ENCODE measurements around the gene PCCA.
"Not testable (repeated sequence)": the region's sequence is repeated elsewhere in the genome, so short reads cannot be mapped to it uniquely, and the experiment has no call there.

Gene PCCA

DNA sequence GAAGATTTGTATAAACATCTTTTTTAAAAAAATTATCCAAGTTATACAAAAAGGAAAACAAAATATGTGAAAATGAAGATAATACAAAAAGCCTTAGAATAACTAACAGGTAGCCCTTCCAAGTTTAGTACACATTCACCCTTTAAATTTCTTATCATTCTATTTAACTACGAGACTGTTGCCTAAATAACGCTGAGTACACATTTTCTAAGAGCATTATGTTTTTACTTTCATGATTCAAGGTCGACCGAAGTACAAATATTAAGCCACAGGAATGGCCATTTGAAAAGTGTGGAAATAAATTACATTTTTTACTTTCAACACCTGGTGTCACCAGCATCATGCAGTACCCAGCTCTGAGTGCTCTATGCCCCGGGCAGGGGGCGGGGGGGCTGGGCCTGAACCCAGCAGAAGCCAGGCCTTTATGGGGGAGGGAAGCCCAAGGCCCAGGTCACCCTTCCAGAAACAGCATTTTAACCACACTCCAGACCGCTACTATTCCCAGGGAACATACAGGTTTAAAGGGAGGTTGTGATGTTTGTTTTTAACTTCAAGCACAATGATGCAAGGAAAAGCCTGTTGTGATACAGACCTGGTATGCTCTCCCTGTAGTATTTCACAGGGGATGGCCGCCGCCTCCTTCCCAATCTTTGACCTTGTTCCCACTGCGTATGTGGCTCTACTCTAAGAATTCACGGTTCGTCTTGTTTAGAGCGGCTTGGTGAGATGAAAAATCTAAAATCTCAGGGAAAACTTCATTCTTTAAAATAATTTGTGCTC, 475.7 kb downstream of the PCCA start:
- no peak for DNase-seq
- H3K27ac ChIP-seq = no peak overlapping the region

DNA sequence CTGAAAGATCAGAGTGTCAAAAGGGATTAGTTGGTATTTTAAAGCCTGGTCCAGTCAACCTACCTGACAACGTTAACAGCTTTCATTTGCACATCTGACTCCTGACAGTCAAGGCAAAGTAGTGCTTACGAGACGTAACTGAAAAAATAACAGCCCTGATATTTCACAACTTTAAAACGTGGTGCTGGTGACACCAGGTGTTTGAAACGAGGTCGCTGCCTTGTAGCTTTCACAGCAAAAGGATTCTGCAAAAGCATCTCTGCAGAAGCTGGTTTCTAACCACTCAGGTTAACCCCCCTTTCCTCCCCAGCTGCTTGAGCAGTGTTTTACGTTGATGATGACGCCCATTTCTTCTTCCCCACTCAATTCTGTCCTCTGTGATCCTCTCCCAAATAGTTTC, 476.4 kb downstream of the PCCA start:
- no peak for DNase-seq
- H3K36me3 ChIP-seq = no peaks in the 10 kb centered on the region
- TF ChIP-seq, protein P1, sequence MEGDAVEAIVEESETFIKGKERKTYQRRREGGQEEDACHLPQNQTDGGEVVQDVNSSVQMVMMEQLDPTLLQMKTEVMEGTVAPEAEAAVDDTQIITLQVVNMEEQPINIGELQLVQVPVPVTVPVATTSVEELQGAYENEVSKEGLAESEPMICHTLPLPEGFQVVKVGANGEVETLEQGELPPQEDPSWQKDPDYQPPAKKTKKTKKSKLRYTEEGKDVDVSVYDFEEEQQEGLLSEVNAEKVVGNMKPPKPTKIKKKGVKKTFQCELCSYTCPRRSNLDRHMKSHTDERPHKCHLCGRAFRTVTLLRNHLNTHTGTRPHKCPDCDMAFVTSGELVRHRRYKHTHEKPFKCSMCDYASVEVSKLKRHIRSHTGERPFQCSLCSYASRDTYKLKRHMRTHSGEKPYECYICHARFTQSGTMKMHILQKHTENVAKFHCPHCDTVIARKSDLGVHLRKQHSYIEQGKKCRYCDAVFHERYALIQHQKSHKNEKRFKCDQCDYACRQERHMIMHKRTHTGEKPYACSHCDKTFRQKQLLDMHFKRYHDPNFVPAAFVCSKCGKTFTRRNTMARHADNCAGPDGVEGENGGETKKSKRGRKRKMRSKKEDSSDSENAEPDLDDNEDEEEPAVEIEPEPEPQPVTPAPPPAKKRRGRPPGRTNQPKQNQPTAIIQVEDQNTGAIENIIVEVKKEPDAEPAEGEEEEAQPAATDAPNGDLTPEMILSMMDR (IDR thresholded peaks at IDR 0.05; ENCODE audit: low read depth, low read length) = no peak
- no peaks in the 10 kb centered on the region for H3K27me3 ChIP-seq (ENCODE audit: insufficient read depth, low read depth, severe bottlenecking)
- no peak overlapping the region for H3K27ac ChIP-seq
- peaks cover 3% of the 10 kb centered on the region for H3K9me3 ChIP-seq (ENCODE audit: severe bottlenecking)
- H3K4me3 ChIP-seq (ENCODE audit: low read depth, low read length) = no peak overlapping the region

More for the DNA sequence above, 475.7 kb downstream of the PCCA start:
- no peaks in the 10 kb centered on the region for H3K36me3 ChIP-seq
- no peaks in the 10 kb centered on the region for H3K27me3 ChIP-seq (ENCODE audit: insufficient read depth, low read depth, severe bottlenecking)
- H3K9me3 ChIP-seq (ENCODE audit: severe bottlenecking) = peaks cover 3% of the 10 kb centered on the region
- no peak overlapping the region for H3K4me3 ChIP-seq (ENCODE audit: low read depth, low read length)
- TF ChIP-seq, protein P1 (IDR thresholded peaks at IDR 0.05; ENCODE audit: low read depth, low read length) = no peak

DNA sequence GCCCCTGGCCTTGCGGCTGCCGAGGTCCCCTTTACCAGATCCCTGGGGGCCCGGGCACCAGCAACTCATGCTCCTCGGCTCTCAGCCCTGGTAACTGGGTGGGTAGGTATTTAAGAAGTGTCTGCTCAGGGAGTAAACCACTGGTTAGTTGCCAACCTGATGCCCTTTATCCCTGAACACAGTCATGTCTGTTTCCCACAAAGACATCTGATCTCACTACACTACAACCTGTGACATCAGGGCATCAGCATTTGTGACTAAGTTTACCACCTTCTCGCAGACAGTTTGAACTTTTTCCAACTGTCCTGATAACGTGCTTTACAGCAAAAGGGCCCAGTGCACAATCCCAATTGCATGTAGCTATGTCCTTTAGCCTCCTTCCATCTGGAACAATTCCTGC, 477.6 kb downstream of the PCCA start:
- Histone ChIP-seq H3K4me3 (ENCODE audit: low read depth, low read length) (no peak overlapping the region), H3K9me3 (ENCODE audit: severe bottlenecking) (peaks cover 3% of the 10 kb centered on the region), H3K27ac (no peak overlapping the region), H3K36me3 (no peaks in the 10 kb centered on the region), H3K27me3 (ENCODE audit: insufficient read depth, low read depth, severe bottlenecking) (no peaks in the 10 kb centered on the region)
- TF ChIP-seq, protein P1 (IDR thresholded peaks at IDR 0.05; ENCODE audit: low read depth, low read length) = no peak
- DNase-seq = no peak

DNA sequence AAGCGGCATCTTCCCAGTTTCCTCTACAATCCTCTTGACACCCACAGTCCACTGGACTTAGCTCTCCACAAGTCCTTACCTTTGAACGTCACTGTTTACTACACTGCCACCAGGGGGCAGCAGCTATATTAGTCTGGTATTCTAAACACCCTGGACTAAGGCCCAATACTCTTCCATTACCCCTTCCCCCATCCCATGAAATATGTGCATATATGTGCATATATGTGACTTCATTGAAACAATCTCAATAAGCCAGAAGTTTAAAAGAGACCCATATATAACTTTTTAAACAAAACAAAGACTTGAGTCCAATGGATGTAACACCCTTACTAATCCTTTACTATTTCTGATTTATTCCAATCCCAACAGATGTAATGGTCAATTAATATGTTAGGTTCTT, 484.2 kb downstream of the PCCA start:
- peak; percentile 92 for DNase-seq
- TF ChIP-seq, protein P1 (IDR thresholded peaks at IDR 0.05; ENCODE audit: low read depth, low read length) = peak; percentile 82
- Histone ChIP-seq H3K27ac (no peak overlapping the region), H3K27me3 (ENCODE audit: insufficient read depth, low read depth, severe bottlenecking) (no peaks in the 10 kb centered on the region), H3K4me3 (ENCODE audit: low read depth, low read length) (no peak overlapping the region), H3K9me3 (ENCODE audit: severe bottlenecking) (no peaks in the 10 kb centered on the region), H3K36me3 (no peaks in the 10 kb centered on the region)

DNA sequence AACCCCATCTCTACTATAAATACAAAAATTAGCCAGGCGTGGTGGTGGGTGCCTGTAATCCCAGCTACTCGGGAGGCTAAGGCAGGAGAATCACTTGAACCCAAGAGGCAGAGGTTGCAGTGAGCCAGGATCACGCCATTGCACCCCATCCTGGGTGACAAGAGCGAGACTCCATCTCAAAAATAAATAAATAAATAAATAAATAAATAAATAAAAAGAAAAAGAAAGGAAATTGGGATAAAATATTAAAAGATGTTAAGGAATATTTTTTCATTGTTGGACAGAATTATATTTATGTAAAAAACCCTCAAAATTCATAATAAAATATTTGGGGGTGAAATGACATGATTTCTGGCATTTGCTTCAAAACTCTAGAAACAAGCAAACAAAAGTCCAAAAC, 488.3 kb downstream of the PCCA start:
- H3K36me3 ChIP-seq; H3K27ac ChIP-seq; DNase-seq; H3K27me3 ChIP-seq (ENCODE audit: insufficient read depth, low read depth, severe bottlenecking); H3K4me3 ChIP-seq (ENCODE audit: low read depth, low read length): not testable (repeated sequence)
- peaks cover 21% of the 10 kb centered on the region for H3K9me3 ChIP-seq (ENCODE audit: severe bottlenecking)
